ENCODE measurements around the gene KBTBD13.

Gene KBTBD13

GRCh38 chr15:65076486-65077290, at the start of gene KBTBD13:
TSS of gene KBTBD13 (plus strand) at chr15:65076746. CDS start at chr15:65076816, 70 bp downstream.
- H3K9ac ChIP-seq (ENCODE audit: low read length): no peak within 1 kb of the TSS
- H3K27me3 ChIP-seq (replicated peaks; ENCODE audit: control insufficient read depth, insufficient read depth, low read length): peaks cover 29% of the 10 kb centered on the region
- no peak within 1 kb of the TSS for H3K4me3 ChIP-seq (ENCODE audit: low read length)
- peaks cover 5% of the 10 kb centered on the region for H3K4me1 ChIP-seq (ENCODE audit: control insufficient read depth, insufficient read depth, low read length)
- DNase-seq (ENCODE audit: low read depth): no peak
- H3K9me3 ChIP-seq (ENCODE audit: control insufficient read depth, low read length): no peaks in the 10 kb centered on the region
- H3K36me3 ChIP-seq (ENCODE audit: control insufficient read depth, insufficient read depth, low read length, severe bottlenecking): no peaks in the 10 kb centered on the region

- Histone ChIP-seq H3K4me1 (ENCODE audit: control insufficient read depth, insufficient read depth, low read length) (peaks cover 14% of the 10 kb centered on the region), H3K27me3 (replicated peaks; ENCODE audit: control insufficient read depth, insufficient read depth, low read length) (no peaks in the 10 kb centered on the region), H3K9ac (ENCODE audit: low read length) (no peak overlapping the region), H3K9me3 (ENCODE audit: control insufficient read depth, low read length) (no peaks in the 10 kb centered on the region), H3K4me3 (ENCODE audit: low read length) (no peak overlapping the region), H3K36me3 (ENCODE audit: control insufficient read depth, insufficient read depth, low read length, severe bottlenecking) (peaks cover 35% of the 10 kb centered on the region)
- DNase-seq (ENCODE audit: low read depth): no peak
Observed at GRCh38 chr15:65026756-65027155, 49.8 kb upstream of the KBTBD13 start.

GRCh38 chr15:65027593-65027992, 49.0 kb upstream of the KBTBD13 start:
- H3K36me3 ChIP-seq (ENCODE audit: control insufficient read depth, insufficient read depth, low read length, severe bottlenecking): peaks cover 35% of the 10 kb centered on the region
- H3K9ac ChIP-seq (ENCODE audit: low read length): peak overlapping the region; percentile 94
- peak overlapping the region; percentile 99 for H3K4me3 ChIP-seq (ENCODE audit: low read length)
- H3K9me3 ChIP-seq (ENCODE audit: control insufficient read depth, low read length): no peaks in the 10 kb centered on the region
- H3K4me1 ChIP-seq (ENCODE audit: control insufficient read depth, insufficient read depth, low read length): peaks cover 14% of the 10 kb centered on the region
- H3K27me3 ChIP-seq (replicated peaks; ENCODE audit: control insufficient read depth, insufficient read depth, low read length): no peaks in the 10 kb centered on the region
- no peak for DNase-seq (ENCODE audit: low read depth)

GRCh38 chr15:65028338-65028737, 48.2 kb upstream of the KBTBD13 start:
- no peak for DNase-seq (ENCODE audit: low read depth)
- H3K27me3 ChIP-seq (replicated peaks; ENCODE audit: control insufficient read depth, insufficient read depth, low read length): no peaks in the 10 kb centered on the region
- H3K9me3 ChIP-seq (ENCODE audit: control insufficient read depth, low read length): no peaks in the 10 kb centered on the region
- peaks cover 14% of the 10 kb centered on the region for H3K4me1 ChIP-seq (ENCODE audit: control insufficient read depth, insufficient read depth, low read length)
- H3K9ac ChIP-seq (ENCODE audit: low read length): peak overlapping the region; percentile 94
- H3K36me3 ChIP-seq (ENCODE audit: control insufficient read depth, insufficient read depth, low read length, severe bottlenecking): peaks cover 34% of the 10 kb centered on the region
- H3K4me3 ChIP-seq (ENCODE audit: low read length): peak overlapping the region; percentile 99

GRCh38 chr15:65028921-65029735, 47.4 kb upstream of the KBTBD13 start, which contains the start of gene MTFMT:
TSS of gene MTFMT (minus strand) at chr15:65029639. CDS start at chr15:65029613, 26 bp downstream.
- Histone ChIP-seq H3K27me3 (replicated peaks; ENCODE audit: control insufficient read depth, insufficient read depth, low read length) (no peaks in the 10 kb centered on the region), H3K9me3 (ENCODE audit: control insufficient read depth, low read length) (no peaks in the 10 kb centered on the region), H3K9ac (ENCODE audit: low read length) (peak within 1 kb of the TSS; percentile 94), H3K4me3 (ENCODE audit: low read length) (peak within 1 kb of the TSS; percentile 99), H3K36me3 (ENCODE audit: control insufficient read depth, insufficient read depth, low read length, severe bottlenecking) (peaks cover 26% of the 10 kb centered on the region), H3K4me1 (ENCODE audit: control insufficient read depth, insufficient read depth, low read length) (peaks cover 16% of the 10 kb centered on the region)
- DNase-seq (ENCODE audit: low read depth): peak; percentile 94

GRCh38 chr15:65029736-65030208, 46.8 kb upstream of the KBTBD13 start:
- DNase-seq (ENCODE audit: low read depth): no peak
- Histone ChIP-seq H3K27me3 (replicated peaks; ENCODE audit: control insufficient read depth, insufficient read depth, low read length) (no peaks in the 10 kb centered on the region), H3K36me3 (ENCODE audit: control insufficient read depth, insufficient read depth, low read length, severe bottlenecking) (peaks cover 20% of the 10 kb centered on the region), H3K4me3 (ENCODE audit: low read length) (peak overlapping the region; percentile 99), H3K9ac (ENCODE audit: low read length) (no peak overlapping the region), H3K4me1 (ENCODE audit: control insufficient read depth, insufficient read depth, low read length) (peaks cover 16% of the 10 kb centered on the region), H3K9me3 (ENCODE audit: control insufficient read depth, low read length) (no peaks in the 10 kb centered on the region)

- no peaks in the 10 kb centered on the region for H3K9me3 ChIP-seq (ENCODE audit: control insufficient read depth, low read length)
- no peak overlapping the region for H3K9ac ChIP-seq (ENCODE audit: low read length)
- no peaks in the 10 kb centered on the region for H3K27me3 ChIP-seq (replicated peaks; ENCODE audit: control insufficient read depth, insufficient read depth, low read length)
- no peaks in the 10 kb centered on the region for H3K36me3 ChIP-seq (ENCODE audit: control insufficient read depth, insufficient read depth, low read length, severe bottlenecking)
- no peak overlapping the region for H3K4me3 ChIP-seq (ENCODE audit: low read length)
- peaks cover 8% of the 10 kb centered on the region for H3K4me1 ChIP-seq (ENCODE audit: control insufficient read depth, insufficient read depth, low read length)
- peak; percentile 74 for DNase-seq (ENCODE audit: low read depth)
Observed at GRCh38 chr15:65032801-65033537, 43.6 kb upstream of the KBTBD13 start.

- no peaks in the 10 kb centered on the region for H3K27me3 ChIP-seq (replicated peaks; ENCODE audit: control insufficient read depth, insufficient read depth, low read length)
- H3K9me3 ChIP-seq (ENCODE audit: control insufficient read depth, low read length): no peaks in the 10 kb centered on the region
- H3K36me3 ChIP-seq (ENCODE audit: control insufficient read depth, insufficient read depth, low read length, severe bottlenecking): no peaks in the 10 kb centered on the region
- peak overlapping the region; percentile 48 for H3K9ac ChIP-seq (ENCODE audit: low read length)
- H3K4me3 ChIP-seq (ENCODE audit: low read length): no peak overlapping the region
- peaks cover 3% of the 10 kb centered on the region for H3K4me1 ChIP-seq (ENCODE audit: control insufficient read depth, insufficient read depth, low read length)
- peak; percentile 72 for DNase-seq (ENCODE audit: low read depth)
Observed at GRCh38 chr15:65033659-65034269, 42.8 kb upstream of the KBTBD13 start.

- H3K4me3 ChIP-seq (ENCODE audit: low read length): no peak overlapping the region
- peaks cover 3% of the 10 kb centered on the region for H3K4me1 ChIP-seq (ENCODE audit: control insufficient read depth, insufficient read depth, low read length)
- H3K36me3 ChIP-seq (ENCODE audit: control insufficient read depth, insufficient read depth, low read length, severe bottlenecking): no peaks in the 10 kb centered on the region
- DNase-seq (ENCODE audit: low read depth): no peak
- H3K9me3 ChIP-seq (ENCODE audit: control insufficient read depth, low read length): no peaks in the 10 kb centered on the region
- no peak overlapping the region for H3K9ac ChIP-seq (ENCODE audit: low read length)
- no peaks in the 10 kb centered on the region for H3K27me3 ChIP-seq (replicated peaks; ENCODE audit: control insufficient read depth, insufficient read depth, low read length)
Observed at GRCh38 chr15:65034719-65035118, 41.8 kb upstream of the KBTBD13 start.

GRCh38 chr15:65037309-65037708, 39.2 kb upstream of the KBTBD13 start:
- Histone ChIP-seq H3K36me3 (ENCODE audit: control insufficient read depth, insufficient read depth, low read length, severe bottlenecking) (no peaks in the 10 kb centered on the region), H3K9me3 (ENCODE audit: control insufficient read depth, low read length) (no peaks in the 10 kb centered on the region), H3K4me3 (ENCODE audit: low read length) (no peak overlapping the region), H3K4me1 (ENCODE audit: control insufficient read depth, insufficient read depth, low read length) (peaks cover 3% of the 10 kb centered on the region), H3K27me3 (replicated peaks; ENCODE audit: control insufficient read depth, insufficient read depth, low read length) (no peaks in the 10 kb centered on the region), H3K9ac (ENCODE audit: low read length) (no peak overlapping the region)
- DNase-seq (ENCODE audit: low read depth): no peak
